Suprapubic skin (tissue), 4 donors: Measurements from ENCODE around the gene NT5E.

Experiments
- POLR2A ChIP-seq, 2 donors: fragments of 450-650 bp; IDR thresholded peaks; one replicate each; pipeline ENCODE4 v1.6.1; 2017; ENCODE audit warnings: antibody characterized with exemption in 2 of 2, mild to moderate bottlenecking in 2 of 2, moderate library complexity in 2 of 2
- POLR2AphosphoS5 ChIP-seq, 3 donors: sonication (generic); formaldehyde crosslinking; IDR thresholded peaks; one replicate each; pipeline ENCODE4 v1.6.1; 2017; ENCODE audit warnings: antibody characterized with exemption in 3 of 3
- TF ChIP-seq, protein P1 (sequence below), 2 donors: fragments of 200-600 bp in 1 of 2; fragments of 450-650 bp in 1 of 2; sonication (generic) in 1 of 2; IDR thresholded peaks; one replicate each; pipeline ENCODE4 v1.5.1; 2016 to 2019; ENCODE audit warnings: antibody characterized with exemption in 2 of 2, mild to moderate bottlenecking in 1 of 2, moderate library complexity in 1 of 2

DNA sequence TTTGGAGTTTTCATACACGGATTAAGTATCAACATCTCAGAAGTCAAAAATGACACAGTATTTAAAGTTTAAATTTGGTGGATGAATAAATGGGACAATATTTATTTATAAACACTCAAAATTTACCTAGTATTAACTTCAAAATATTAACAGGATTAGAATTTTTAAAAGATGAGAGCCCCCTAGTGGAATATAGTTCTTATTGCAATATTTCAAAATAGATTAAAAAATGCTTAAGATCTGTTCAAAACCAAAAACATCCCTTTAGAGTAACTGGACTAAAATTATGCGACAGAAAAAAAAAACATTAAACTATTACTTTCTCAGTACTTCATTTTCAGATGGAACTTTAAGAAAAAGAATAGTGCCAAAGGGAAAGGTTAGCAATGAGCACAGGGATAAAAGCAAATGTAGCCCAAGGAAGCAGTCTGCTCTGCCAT lies 87.2 kb downstream of the NT5E start:
- TF ChIP-seq, protein P1, sequence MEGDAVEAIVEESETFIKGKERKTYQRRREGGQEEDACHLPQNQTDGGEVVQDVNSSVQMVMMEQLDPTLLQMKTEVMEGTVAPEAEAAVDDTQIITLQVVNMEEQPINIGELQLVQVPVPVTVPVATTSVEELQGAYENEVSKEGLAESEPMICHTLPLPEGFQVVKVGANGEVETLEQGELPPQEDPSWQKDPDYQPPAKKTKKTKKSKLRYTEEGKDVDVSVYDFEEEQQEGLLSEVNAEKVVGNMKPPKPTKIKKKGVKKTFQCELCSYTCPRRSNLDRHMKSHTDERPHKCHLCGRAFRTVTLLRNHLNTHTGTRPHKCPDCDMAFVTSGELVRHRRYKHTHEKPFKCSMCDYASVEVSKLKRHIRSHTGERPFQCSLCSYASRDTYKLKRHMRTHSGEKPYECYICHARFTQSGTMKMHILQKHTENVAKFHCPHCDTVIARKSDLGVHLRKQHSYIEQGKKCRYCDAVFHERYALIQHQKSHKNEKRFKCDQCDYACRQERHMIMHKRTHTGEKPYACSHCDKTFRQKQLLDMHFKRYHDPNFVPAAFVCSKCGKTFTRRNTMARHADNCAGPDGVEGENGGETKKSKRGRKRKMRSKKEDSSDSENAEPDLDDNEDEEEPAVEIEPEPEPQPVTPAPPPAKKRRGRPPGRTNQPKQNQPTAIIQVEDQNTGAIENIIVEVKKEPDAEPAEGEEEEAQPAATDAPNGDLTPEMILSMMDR (IDR thresholded peaks at IDR 0.05), result peak in 1 of 2 donors; percentile 37
- TF ChIP-seq POLR2AphosphoS5 (IDR thresholded peaks at IDR 0.05), result no peak
- no peak for TF ChIP-seq POLR2A (IDR thresholded peaks at IDR 0.05)
